GM19467 (cell line): ENCODE data around the gene ADCY1.

Experiments
- ATAC-seq: cut with Tn5 transposase; IDR thresholded peaks from one replicate; pipeline ENCODE4 v1.9.1; 2021; ENCODE audit warnings: mild to moderate bottlenecking, moderate library complexity; ENCODE audit not compliant: unreplicated experiment

The ADCY1 gene

DNA sequence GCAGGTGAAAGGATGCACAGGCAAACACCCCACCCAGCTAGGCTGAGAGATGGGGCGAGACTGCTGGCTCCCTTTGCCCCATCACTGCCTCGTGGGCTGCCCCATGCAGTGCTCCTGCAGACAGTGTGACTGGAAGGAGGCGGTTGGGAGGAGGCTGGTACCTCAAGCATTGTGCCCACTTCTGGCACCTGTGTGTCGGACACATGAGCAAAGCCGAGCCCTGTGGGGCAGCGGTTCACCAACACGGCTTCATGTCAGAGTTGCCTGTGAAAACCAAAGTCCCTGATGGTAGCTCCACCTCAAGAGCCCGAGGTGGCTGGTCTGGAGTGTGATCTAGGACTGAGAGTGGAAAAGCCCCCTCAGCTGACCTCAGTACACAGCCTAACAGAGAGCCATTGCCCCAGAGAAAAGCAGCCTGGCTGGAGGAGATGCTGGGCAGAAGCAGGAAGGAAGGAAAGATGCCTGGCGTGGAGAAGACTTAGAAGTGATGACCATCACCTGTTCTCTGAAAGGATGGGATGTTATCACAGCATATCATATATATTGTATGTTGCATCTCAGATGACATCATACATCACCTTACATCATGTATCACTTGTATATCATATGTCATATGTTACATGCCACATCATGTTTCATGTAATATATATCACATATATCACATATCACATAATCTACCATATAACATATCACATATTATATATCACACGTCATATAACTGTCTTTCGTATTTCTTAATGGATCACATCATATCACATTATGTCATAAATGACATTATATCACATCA is 75.6 kb downstream of the ADCY1 start:
- no peak for ATAC-seq

DNA sequence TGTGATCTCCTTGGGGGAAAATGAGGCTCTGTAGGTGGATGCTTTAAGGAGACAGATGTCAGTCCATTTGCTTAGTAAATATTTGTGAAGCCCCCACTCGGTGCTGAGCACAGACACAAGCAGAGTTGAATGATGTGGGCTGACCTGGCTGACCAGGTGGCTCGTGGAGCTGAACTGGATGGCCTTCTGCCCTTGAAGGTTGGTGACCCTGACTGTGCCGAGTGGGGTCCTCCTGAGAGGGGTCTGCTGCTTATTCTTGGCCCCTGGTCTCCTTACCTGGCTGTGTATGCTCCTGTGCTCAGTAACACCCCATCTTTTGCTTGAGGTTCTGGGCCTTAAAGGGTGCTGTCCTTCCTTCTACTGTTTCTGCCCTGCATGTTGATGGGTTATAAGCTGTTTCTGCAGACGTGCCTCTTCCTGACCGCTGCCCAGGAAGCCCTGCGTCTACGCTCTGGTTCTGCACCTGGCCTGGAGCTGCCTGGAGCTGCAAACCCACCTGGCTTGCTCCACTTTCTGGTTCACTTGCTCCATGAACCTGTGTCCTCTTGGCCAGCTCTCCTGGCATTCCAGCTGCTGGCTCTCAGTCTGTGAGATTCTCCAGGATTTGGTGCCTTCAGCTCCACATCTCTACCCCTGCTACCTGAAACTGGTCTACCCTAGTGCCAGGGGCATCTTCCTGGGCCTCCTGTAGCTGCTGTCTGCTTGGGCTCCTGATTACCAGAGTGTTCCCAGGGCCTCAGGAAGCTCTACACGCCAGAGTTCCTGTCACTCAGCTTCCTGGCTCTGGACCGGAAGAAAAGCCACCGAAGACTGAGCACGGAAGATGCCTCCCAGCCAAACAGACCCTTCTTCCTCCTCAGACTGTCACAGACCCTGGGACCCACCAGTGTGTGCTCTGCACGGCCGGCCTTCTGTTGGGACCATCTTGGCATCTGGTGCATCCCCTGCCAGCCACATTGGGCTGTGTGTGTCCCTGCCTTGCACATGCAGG is 76.5 kb downstream of the ADCY1 start:
- ATAC-seq: no peak

DNA sequence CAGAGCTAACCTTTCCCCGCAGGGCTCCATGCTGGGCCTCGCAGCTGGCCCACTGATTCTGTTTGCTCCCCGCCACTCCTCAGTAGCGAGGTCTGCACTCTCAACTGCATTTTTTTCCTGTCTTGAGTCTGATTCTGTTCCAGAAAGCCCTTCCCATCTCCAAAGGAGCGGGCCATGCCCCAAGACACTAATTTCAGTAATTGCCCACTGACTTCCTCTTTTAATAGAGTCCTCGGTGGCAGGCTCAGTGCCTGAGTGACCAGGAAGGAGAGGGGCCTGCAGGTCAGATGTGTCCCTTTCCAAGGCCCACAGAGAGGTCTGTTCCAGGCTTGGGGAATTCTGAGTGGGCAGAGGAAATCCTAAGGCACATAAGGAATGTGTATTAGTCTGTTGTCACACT is 77.4 kb downstream of the ADCY1 start:
- no peak for ATAC-seq

DNA sequence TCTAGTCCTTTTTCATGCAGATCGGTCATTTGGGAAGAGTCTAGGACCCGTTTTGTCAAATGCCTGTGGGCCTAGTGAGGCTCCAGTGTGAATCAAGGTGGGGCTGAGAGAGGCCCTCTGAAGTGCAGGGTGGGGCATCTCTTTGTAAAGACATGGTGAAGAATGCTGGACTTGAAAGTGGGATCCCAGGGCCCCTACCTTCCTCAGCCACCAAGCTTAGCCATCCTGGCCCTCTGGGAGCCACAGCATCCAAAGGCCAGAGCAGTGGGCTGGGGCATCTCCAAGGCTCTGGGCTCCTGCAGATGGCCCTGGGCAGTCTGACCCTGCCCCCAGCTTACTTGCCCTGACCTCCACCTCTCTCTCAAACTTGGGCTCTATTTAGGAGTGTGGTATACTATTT is 78.5 kb downstream of the ADCY1 start:
- no peak for ATAC-seq

DNA sequence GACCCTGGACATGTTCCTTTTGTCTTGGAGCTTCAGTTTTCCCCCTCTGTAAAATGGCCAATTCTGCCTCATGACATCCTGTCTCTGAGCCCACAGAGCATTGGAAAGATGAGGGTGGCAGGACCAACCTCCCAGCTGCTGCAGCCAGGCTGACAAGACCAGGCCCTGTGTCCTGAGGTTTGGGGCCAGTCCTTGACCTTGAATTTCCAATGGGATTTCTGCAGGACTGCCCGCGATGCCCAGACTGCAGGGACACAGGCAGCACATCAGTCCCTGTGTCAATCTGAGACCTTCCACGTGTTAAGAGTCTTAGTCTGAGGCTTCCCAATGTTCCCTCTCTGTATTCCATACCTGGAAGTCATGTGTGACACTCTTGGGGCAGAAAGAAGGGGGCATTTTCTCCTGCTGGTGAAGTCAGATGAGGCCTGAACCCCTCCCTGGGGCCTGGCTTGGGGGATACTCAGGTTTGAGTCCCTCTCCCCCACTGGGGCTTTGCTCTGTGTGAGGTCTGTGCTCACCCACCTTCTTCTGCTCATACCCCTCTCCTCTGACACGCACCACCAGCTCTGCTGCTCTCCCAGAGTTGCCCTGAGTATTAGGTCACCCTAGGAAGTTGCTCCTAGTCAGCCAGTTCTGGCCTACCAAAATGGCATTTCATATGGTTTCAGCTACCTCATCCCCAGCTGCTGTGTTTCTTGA is 79.2 kb downstream of the ADCY1 start:
- no peak for ATAC-seq

DNA sequence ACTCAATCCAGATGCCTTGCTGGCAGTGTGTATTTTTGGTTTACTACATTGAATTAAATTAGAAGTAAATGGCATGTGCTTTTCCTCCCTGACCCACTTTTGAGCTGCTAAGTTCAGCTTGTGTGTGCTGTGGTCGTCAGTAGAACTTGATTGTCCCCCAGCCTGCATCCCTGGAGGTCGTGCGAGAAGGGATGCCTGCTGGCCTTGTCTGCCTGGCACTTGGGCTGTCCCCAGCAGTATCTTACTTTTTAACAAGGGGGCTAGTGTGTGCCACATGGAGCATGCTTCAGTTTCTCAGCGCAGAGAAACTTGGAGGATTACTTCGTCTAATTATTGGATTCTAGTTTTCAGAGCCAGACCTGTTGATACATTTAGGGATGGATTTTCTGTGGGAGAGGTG is 80.2 kb downstream of the ADCY1 start:
- no peak for ATAC-seq

DNA sequence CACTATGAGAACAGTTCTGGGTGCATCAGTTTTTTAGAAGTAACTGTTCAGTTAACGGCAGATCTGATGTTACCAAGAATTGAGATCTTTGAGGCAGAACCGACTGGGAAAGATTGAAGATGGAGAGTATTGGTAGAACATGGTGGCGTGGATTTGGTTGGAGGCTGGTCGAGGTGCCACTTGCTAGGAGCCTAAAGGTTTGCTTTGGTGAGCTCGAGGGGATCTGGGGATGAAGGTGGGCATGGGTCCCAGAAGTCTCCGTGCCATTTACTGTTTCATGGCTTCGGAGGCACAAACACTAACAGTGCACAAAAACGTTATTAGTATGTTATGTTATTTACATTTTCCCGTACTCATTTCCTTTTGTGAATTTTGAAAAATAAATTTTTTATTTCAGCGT is 81.4 kb downstream of the ADCY1 start:
- ATAC-seq: no peak

DNA sequence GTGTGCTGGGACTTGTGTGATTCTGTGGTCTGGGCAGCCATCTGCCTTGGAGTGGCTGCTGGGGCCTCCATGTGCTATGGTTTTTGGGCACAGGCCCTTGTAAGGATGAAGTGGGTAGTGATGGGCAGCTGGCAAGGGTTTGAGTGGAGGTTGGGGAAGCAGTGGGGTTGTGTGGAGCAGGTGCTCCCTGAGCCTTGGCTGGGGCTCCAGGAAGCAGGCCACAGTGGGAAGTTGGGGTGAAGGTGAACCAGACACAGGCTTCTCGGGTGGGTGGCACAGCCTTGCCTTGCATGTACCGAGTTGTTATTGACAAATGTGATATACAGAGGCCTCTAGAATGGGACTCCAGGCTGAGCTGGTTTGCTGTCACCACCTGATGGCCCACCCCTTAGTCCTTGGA is 82.3 kb downstream of the ADCY1 start:
- ATAC-seq: no peak

DNA sequence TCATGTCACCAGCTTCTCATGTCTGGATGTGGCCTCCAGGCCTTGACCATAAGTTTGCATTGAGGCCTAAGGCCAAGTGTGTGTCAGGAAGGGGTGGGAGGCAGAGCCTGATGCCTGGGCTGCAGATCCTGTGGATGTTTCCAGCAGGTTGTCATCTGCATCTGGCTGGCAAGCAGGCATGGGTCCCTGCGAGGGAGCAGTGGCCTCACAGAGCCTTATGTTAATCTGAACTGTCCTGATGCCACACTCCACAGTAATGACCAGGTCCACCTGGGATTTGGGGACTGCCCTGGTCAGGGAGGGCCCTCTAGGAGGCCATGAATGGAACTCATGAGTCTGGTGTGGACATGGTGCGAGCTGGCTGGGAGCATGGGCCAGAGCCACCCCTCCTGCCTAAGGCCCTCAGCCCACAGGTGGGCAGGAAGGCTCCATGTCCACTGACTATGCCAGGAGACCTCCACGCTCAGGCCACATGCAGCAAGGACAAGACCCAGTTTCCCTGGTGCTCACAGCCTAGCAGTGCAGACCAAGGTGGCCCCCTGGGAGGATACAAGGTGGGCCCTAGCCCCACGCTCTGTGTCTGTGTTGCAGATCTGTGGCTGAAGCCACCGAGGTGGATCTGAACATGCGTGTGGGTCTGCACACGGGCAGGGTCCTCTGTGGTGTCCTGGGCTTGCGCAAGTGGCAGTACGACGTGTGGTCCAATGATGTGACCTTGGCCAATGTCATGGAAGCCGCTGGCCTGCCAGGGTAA is 83.1 kb downstream of the ADCY1 start:
- ATAC-seq: no peak

DNA sequence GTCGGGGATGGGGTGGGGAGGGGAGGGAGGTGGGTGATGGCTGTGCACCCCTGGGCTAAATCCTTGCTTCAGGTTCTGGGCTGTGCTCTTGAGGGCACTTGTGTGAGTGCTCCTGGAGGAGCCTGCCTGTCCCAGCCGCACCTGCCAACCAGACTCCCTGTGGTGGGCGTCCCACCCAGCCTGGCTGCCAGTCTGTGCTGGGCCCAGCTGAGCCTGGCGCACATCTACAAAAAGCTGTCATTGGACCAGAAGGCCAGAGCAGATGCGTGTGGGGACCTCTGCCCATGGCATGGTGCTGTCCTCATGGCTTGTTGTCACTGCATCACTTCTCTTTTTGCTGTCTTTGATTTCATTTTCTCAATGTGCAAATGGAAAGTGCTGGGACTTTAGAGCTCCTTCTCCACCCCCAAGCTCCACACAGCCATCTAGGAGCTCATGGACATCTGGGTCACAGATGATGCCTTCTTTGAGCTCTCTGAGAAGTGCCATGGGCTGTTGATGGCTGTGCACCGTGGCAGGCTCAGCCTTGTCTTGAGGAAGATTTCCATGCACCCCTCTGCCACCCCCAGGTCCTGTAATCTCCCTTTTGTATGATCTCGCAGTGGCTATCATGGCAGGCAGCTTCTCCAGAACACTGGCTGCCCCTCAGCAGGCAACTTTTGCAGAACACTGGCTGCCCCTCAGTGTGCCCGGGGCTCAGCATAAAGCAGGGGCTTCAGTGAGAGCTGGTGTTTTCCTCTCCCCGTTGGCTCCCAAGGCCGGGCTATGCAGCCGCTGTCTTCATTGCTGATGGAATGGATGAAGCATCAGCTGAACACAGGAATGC is 83.9 kb downstream of the ADCY1 start:
- no peak for ATAC-seq

DNA sequence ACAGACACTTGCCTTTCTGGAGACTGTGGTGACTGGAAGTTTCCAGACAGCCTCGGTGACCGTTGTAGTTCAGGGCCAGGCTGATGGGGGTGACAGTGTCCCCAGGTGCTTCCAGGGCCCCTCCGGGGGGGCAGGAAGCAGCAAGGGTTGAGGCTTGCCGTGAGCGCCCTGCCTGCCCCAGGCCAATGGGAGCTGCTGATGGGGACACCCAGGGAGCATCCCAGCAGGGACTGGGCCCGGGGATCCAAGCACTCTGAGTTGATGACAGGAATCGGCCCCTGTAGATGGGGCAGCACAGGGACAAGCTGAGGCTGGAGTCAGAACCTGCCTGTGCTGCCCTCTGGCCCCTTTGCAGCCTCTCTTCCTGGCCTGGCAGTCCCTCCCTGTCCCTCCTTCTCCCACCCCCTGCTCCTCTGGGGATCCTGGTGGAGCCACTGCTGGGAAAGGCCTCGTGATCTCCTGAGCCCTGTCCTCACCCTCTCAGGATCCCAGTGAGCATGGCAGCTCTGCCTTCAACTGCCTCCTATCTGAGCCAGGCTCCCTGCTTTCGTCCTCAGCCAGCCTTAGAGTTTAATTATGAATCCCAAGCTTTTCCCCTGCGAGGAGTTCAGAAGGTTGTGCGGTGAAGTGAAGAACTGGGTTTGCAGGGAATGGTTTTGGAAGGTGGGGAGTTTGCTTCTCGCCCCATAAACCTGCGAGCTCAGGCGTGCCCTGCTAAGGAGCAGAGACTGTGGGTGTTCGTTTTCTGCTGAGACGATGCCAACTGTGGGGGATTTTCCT is 84.7 kb downstream of the ADCY1 start:
- no peak for ATAC-seq

DNA sequence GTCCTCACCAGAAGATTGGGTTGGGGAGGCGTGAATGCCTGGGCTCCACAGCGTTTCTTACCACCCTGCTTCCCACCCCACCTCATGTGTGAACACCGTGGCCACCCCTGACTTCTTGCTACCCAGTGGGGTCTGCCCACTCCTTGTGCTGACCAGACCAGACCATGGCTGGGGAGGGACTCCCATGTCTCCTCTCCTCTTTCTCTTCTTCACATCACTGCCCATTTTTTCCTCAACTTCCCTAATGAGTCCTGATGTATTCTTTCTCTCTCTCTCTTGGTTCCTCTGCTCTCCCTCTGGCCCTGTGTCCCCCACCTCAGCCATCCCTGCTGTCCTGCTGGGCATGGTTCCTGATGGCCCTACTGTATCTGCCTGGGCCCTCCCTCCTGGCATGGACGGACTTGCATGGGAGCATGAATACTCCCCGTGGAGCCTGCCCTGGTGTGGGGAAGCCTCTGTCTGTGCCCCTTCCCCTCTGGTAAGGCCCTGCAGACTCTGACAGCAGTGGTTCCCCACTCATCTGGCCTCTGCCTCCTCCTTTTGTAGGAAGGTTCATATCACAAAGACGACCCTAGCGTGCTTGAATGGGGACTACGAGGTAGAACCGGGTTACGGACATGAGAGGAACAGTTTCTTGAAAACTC is 85.5 kb downstream of the ADCY1 start:
- ATAC-seq: no peak

DNA sequence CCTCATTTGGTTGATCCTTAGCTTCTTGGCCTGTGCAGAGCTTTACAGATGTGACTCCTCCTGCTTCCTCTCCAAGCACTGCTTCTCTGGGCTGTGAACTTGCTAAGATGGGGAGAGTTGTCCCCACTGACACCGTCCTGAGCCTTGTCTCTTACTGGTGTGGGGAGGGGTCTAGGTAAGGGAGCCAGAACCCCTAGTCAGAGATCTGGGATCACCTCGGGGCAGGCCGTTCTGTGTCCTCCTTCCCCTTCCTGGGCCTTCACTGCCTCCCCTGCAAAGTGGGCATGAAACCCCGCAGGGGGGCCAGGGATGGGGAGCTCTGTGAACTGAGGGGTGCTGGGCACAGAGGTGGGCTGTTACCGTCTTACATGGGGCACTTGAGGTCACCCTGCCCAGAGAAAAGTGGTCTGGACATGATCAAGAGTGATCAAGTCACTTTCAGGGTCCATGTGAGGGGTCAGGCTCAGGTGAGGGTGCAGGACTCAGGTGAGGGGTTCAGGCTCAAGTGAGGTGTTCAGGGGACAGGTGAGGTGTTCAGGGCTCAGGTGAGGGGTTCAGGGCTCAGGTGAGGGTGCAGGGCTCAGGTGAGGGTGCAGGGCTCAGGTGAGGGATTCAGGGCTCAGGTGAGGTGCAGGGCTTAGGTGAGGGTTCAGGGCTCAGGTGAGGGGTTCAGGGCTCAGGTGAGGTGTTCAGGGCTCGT is 86.2 kb downstream of the ADCY1 start:
- no peak for ATAC-seq

DNA sequence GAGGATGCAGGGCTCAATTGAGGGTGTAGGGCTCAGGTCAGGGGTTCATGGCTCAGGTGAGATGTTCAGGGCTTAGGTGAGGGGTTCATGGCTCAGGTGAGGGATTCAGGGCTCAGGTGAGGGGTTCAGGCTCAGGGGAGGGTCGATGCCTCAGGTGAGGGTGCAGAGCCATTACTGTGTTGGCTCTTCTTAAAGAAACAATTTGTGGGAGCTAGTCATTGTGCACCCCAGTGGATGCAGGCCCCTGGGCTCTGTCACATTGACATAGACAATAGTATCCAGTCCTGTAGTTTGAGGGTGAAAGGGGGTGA is 86.7 kb downstream of the ADCY1 start:
- no peak for ATAC-seq

DNA sequence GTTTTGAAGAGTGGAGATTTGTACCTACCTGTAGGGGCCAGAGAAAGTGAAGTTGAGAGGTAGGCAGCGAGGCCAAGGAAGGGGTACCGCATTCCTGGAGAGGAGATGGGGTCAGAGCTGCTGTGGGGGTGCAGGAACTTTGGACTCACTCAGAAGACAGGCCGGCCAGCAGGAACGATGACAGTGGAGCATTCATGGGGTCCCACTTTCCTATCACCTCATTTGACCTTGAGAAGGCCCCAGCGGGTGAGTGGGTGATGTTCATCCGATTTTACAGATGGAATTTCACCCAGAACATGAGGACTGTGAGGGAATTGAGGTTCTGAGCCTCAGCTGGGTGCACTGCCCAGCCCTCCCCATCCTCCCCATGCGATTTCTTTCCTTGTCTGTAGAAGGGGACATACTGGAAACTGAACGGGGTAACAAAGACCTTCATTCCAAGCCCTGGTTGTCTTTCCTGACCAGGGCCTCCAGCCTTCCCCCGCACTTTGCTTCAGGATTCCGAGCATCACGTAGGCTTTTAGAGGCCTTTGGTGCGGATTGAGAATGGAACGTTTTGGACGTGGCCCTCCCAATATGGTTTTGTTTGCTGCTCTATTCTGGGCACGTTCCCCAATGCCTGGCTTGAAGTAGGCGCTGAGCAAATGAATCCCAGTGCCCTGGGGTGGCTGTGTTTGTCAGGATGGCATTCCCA is 87.3 kb downstream of the ADCY1 start:
- ATAC-seq: no peak

DNA sequence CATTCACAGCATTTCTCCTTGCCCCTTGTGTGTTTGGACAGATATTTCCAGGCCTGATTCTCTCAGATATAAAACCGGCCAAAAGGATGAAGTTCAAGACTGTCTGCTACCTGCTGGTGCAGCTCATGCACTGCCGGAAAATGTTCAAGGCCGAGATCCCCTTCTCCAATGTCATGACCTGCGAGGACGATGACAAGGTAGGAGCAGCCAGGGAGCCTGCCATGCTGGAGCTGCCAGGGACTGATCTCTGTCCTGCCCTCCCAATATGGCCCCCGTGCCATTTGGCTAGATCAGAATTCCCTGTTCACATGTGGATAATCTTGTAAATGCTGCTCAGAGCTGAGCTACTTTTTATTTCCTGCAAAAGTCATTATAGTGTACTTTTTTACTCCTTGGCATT is 87.8 kb downstream of the ADCY1 start:
- no peak for ATAC-seq

DNA sequence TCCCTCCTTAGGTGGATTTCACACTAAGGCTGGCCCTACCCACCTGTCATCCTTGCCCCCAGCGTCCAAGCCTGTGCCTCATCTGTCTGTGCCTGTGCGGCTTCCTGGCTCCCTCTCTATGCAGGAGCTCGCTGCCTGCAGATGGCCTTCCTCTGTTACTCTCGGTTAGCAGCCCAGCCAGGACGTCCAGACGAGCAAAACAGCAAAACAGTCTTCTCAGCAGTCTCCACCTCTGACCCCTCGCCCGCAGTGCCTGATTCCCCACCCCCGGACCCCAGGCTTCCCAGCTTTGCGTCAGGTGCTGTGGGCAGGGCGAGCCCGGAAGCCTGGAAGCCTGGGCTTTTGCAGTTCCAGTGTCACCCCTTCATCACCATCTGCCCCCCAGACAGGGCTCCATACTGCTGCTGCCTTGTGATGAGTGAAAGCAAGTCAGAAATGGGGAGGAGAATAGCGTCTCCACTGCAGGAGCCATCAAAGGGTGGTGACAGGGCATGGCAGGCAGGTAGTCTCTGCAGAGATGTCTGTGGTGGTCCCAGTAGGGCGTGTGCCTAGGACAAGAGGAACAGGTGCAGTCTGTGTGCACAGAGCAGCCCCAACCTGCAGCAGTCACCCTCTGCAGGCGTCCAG is 88.5 kb downstream of the ADCY1 start:
- ATAC-seq: no peak
